Esophagus squamous epithelium (tissue), 5 donors: Measurements from ENCODE around the gene PSMD5. TPM values are rescaled to one million over a fixed set of nuclear protein-coding genes. Genes with fewer than 3 reads are reported as not detected.

ENCODE experiments used
- DNase-seq: peaks from one replicate; lab custom pipeline; 2025; lab: John Stamatoyannopoulos, UW
- H3K27ac ChIP-seq, 4 donors: fragments of 200-600 bp; sonication (generic); one replicate each; pipeline ENCODE4 v1.5.1; 2016 to 2019; ENCODE audit warnings: mild to moderate bottlenecking in 1 of 4
- H3K27me3 ChIP-seq, 4 donors: fragments of 200-600 bp; sonication (generic); 1 replicate in 3 of 4; 2 replicates in 1 of 4; pipeline versions ENCODE4 v1.5.1 to v1.6.0; 2017 to 2021; ENCODE audit warnings: antibody characterized with exemption in 1 of 4
- H3K36me3 ChIP-seq, 3 donors: fragments of 200-600 bp; sonication (generic); one replicate each; pipeline ENCODE4 v1.5.1; 2016 to 2019
- H3K4me1 ChIP-seq, 3 donors: fragments of 200-600 bp; sonication (generic); one replicate each; pipeline ENCODE4 v1.5.1; 2017 to 2019
- H3K4me3 ChIP-seq, 4 donors: fragments of 200-600 bp; sonication (generic); 1 replicate in 3 of 4; 2 replicates in 1 of 4; pipeline ENCODE4 v1.5.1; 2016 to 2019; ENCODE audit warnings: mild to moderate bottlenecking in 2 of 4, moderate library complexity in 1 of 4
- H3K9me3 ChIP-seq, 3 donors: fragments of 200-600 bp; sonication (generic); one replicate each; pipeline ENCODE4 v1.5.1; 2016 to 2019
- CTCF ChIP-seq, 6 experiments: fragments of 450-650 bp in 4 of 6; fragments of 200-600 bp in 2 of 6; sonication (generic) in 2 of 6; IDR thresholded peaks; one replicate each; pipeline ENCODE4 v1.5.1; 2016 to 2019; ENCODE audit warnings: antibody characterized with exemption in 6 of 6, mild to moderate bottlenecking in 4 of 6, moderate library complexity in 4 of 6
- POLR2A ChIP-seq, 4 donors: fragments of 450-650 bp; IDR thresholded peaks; one replicate each; pipeline ENCODE4 v1.6.1; 2017; ENCODE audit warnings: antibody characterized with exemption in 4 of 4, mild to moderate bottlenecking in 4 of 4, moderate library complexity in 3 of 4
- WGBS, 2 donors: methylation state at CpG; one replicate each; pipeline ENCODE4 v1.1.5; 2018; 5-methylcytosine and 5-hydroxymethylcytosine counted together
- intact Hi-C: fragments of 100-400 bp; cut with DNase I; formaldehyde crosslinking; loops from one replicate; pipeline ENCODE4 v1.15.0; 2022
- total RNA-seq, 4 donors: library from RNA; depleted of rRNA; stranded (reverse); fragments of >200 nt; gene quantifications; one replicate each; pipeline ENCODE4 v1.1.0, GENCODE V29; 2016
- donor health status: DM: yes; HTN: yes; CAD: no.

Gene PSMD5
- total RNA-seq, 4 donors from 2014 or later, result 21.4 to 35.3 (median 33.3) TPM

- intact Hi-C loops, result no loop called here
- Histone ChIP-seq H3K4me1 (peaks cover 7 to 47% (median 14%) of the 10 kb centered on the region in 3 donors), H3K4me3 (no peak overlapping the region), H3K27ac (no peak overlapping the region), H3K27me3 (no peaks in the 10 kb centered on the region), H3K9me3 (no peaks in the 10 kb centered on the region), H3K36me3 (peaks cover 0 to 47% (median 0%) of the 10 kb centered on the region in 3 donors)
- TF ChIP-seq CTCF (IDR thresholded peaks at IDR 0.05) (no peak), POLR2A (IDR thresholded peaks at IDR 0.05) (no peak)
- no peak for DNase-seq
These were observed 2.5 kb upstream of the PSMD5 start for GRCh38 chr9:120845255-120845654.

- intact Hi-C loops, result no loop called here
- peaks cover 0 to 41% (median 0%) of the 10 kb centered on the region in 3 donors for H3K36me3 ChIP-seq
- peak overlapping the region; percentile 72 to 93 (median 86) for H3K4me3 ChIP-seq
- 34 to 54% methylated on average over 17 to 18 of the region's 18 CpGs for WGBS, 2 donors
- peaks cover 7 to 67% (median 14%) of the 10 kb centered on the region in 3 donors for H3K4me1 ChIP-seq
- peak overlapping the region; percentile 88 to 98 (median 96) for H3K27ac ChIP-seq
- H3K9me3 ChIP-seq, result no peaks in the 10 kb centered on the region
- DNase-seq, result no peak
- no peak for TF ChIP-seq POLR2A (IDR thresholded peaks at IDR 0.05)
- TF ChIP-seq CTCF (IDR thresholded peaks at IDR 0.05), result no peak
- H3K27me3 ChIP-seq, result no peaks in the 10 kb centered on the region
These were observed 615 bp downstream of the PSMD5 start for GRCh38 chr9:120841930-120842684.

- H3K9me3 ChIP-seq, result no peaks in the 10 kb centered on the region
- H3K27ac ChIP-seq, result no peak overlapping the region
- peaks cover 0 to 47% (median 0%) of the 10 kb centered on the region in 3 donors for H3K36me3 ChIP-seq
- peaks cover 7 to 57% (median 14%) of the 10 kb centered on the region in 3 donors for H3K4me1 ChIP-seq
- H3K4me3 ChIP-seq, result no peak overlapping the region
- intact Hi-C loops, result no loop called here
- no peaks in the 10 kb centered on the region for H3K27me3 ChIP-seq
- no peak for TF ChIP-seq CTCF (IDR thresholded peaks at IDR 0.05)
- no peak for TF ChIP-seq POLR2A (IDR thresholded peaks at IDR 0.05)
- no peak for DNase-seq
- 69 to 85% methylated on average over 2 of the region's 2 CpGs for WGBS, 2 donors
These were observed 3.6 kb downstream of the PSMD5 start for GRCh38 chr9:120839146-120839545.

- TF ChIP-seq CTCF (IDR thresholded peaks at IDR 0.05) (no peak), POLR2A (IDR thresholded peaks at IDR 0.05) (no peak)
- Histone ChIP-seq H3K27me3 (no peaks in the 10 kb centered on the region), H3K4me3 (no peak overlapping the region), H3K9me3 (no peaks in the 10 kb centered on the region), H3K27ac (no peak overlapping the region), H3K4me1 (peaks cover 6 to 44% (median 7%) of the 10 kb centered on the region in 3 donors), H3K36me3 (peaks cover 0 to 56% (median 0%) of the 10 kb centered on the region in 3 donors)
- no peak for DNase-seq
- intact Hi-C loops, result no loop called here
- WGBS, 2 donors, result 84 to 86% methylated on average over 3 of the region's 3 CpGs
These were observed 4.8 kb downstream of the PSMD5 start for GRCh38 chr9:120837921-120838320.

GRCh38 chr9:120833325-120833724, 9.4 kb downstream of the PSMD5 start:
- intact Hi-C loops, result no loop called here
- Histone ChIP-seq H3K9me3 (no peaks in the 10 kb centered on the region), H3K4me3 (no peak overlapping the region), H3K36me3 (peaks cover 0 to 84% (median 24%) of the 10 kb centered on the region in 3 donors), H3K27ac (no peak overlapping the region), H3K4me1 (peaks cover 0 to 1% (median 0%) of the 10 kb centered on the region in 3 donors), H3K27me3 (no peaks in the 10 kb centered on the region)
- DNase-seq, result no peak
- WGBS, 2 donors, result 91 to 94% methylated on average over 6 to 7 of the region's 7 CpGs
- TF ChIP-seq POLR2A (IDR thresholded peaks at IDR 0.05) (no peak), CTCF (IDR thresholded peaks at IDR 0.05) (no peak)
